ENCODE data around the gene CP. TPM values are rescaled to one million over a fixed set of nuclear protein-coding genes. Genes with fewer than 3 reads are reported as not detected.

Gene CP
- total and polyA plus RNA-seq, 2 experiments from 2014 or later = 2.8 to 3.6 TPM

DNA sequence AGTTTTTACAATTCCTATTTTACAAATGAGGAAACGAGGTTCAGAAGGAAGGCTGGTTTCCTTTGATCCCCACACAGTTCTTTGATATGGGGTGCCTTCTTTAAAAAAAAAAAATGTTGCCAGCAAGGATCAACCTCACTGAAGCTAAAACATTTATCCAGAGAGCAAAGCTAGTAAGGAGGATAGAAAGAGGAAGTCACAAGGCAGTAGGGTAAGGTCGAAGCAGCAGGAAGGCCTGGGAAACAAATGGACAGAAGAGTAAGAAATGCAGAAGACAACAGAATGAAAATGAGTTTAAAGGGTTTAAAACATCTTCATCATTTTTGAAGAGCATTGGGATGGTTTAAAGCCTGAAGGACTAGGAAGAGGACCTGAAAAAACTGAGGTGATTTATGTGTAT, 30.6 kb upstream of the CP start (continued):
- TF ChIP-seq ZNF462 (CRISPR knock-in tag; IDR thresholded peaks at IDR 0.05) (no peak), STAT1 (IDR thresholded peaks at IDR 0.05; ENCODE audit: unreplicated experiment) (no peak), CREB1 (CRISPR knock-in tag; IDR thresholded peaks at IDR 0.05; ENCODE audit: low read depth) (no peak)
- TF ChIP-seq, protein P1, sequence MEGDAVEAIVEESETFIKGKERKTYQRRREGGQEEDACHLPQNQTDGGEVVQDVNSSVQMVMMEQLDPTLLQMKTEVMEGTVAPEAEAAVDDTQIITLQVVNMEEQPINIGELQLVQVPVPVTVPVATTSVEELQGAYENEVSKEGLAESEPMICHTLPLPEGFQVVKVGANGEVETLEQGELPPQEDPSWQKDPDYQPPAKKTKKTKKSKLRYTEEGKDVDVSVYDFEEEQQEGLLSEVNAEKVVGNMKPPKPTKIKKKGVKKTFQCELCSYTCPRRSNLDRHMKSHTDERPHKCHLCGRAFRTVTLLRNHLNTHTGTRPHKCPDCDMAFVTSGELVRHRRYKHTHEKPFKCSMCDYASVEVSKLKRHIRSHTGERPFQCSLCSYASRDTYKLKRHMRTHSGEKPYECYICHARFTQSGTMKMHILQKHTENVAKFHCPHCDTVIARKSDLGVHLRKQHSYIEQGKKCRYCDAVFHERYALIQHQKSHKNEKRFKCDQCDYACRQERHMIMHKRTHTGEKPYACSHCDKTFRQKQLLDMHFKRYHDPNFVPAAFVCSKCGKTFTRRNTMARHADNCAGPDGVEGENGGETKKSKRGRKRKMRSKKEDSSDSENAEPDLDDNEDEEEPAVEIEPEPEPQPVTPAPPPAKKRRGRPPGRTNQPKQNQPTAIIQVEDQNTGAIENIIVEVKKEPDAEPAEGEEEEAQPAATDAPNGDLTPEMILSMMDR (conservative IDR thresholded peaks at IDR 0.05; ENCODE audit: low read depth in 2 of 2) = no peak

- no peaks in the 10 kb centered on the region for H3K79me2 ChIP-seq (replicated peaks; ENCODE audit: insufficient read depth)
- H3K27me3 Mint-ChIP-seq (ENCODE audit: insufficient read depth, low read depth, poor library complexity) = peaks cover 8% of the 10 kb centered on the region
- peaks cover 6% of the 10 kb centered on the region; the same call in 1 of the 2 replicates for H3K9me2 ChIP-seq (ENCODE audit: insufficient read depth)
- peaks cover 50% of the 10 kb centered on the region for H3K4me1 Mint-ChIP-seq
- no peak overlapping the region for H3K27ac ChIP-seq (ENCODE audit: low read depth)
- peaks cover 24% of the 10 kb centered on the region for H3K27me3 ChIP-seq (ENCODE audit: insufficient read depth)
- H3K36me3 ChIP-seq (ENCODE audit: insufficient read depth) = 0 out of 2 replicates have a peak, but pooled peaks cover 5% of the 10 kb centered on the region
- no peaks in the 10 kb centered on the region for H4K20me1 ChIP-seq (replicated peaks; ENCODE audit: insufficient read depth)
- H3K9me3 Mint-ChIP-seq = no peaks in the 10 kb centered on the region; the same call in 1 of the 3 replicates
- H2AFZ ChIP-seq = no peak overlapping the region
- H3K27ac Mint-ChIP-seq = no peak overlapping the region
- H3K4me3 ChIP-seq = no peak overlapping the region
- no peak overlapping the region for H3K4me2 ChIP-seq
- H3F3A ChIP-seq (replicated peaks; ENCODE audit: low read depth) = 0 out of 2 replicates have a peak, but pooled peaks cover 4% of the 10 kb centered on the region
- DNase-seq (ENCODE audit: low spot score) (no peak), ATAC-seq (no peak)
- no peak overlapping the region for H3K4me3 Mint-ChIP-seq
- peaks cover 2% of the 10 kb centered on the region; the same call in 1 of the 3 replicates for H3K36me3 Mint-ChIP-seq (ENCODE audit: low read depth)
- H3K4me1 ChIP-seq (ENCODE audit: insufficient read depth) = peaks cover 48% of the 10 kb centered on the region
- no peak for TF ChIP-seq STAT1 (IDR thresholded peaks at IDR 0.05; ENCODE audit: unreplicated experiment)
- TF ChIP-seq ZNF114 (CRISPR knock-in tag; IDR thresholded peaks at IDR 0.05) = no peak
- no peak for TF ChIP-seq EZH2 (IDR thresholded peaks at IDR 0.05; ENCODE audit: low read depth, unreplicated experiment)
- no peak for TF ChIP-seq JUNB (IDR thresholded peaks at IDR 0.05; ENCODE audit: unreplicated experiment)
- TF ChIP-seq, protein P1 (conservative IDR thresholded peaks at IDR 0.05; ENCODE audit: low read depth in 2 of 2) = no peak
These were observed 29.6 kb upstream of the CP start for GRCh38 chr3:149251186-149251585.
